B cell (primary cell): ENCODE data around the gene CDKN1A. TPM values are rescaled to one million over a fixed set of nuclear protein-coding genes. Genes with fewer than 3 reads are reported as not detected.

ENCODE experiments used
- ATAC-seq: fragments of 200-7000 bp; cut with Tn5 transposase; one replicate; pipeline ENCODE4 v1.10.0; 2021; ENCODE audit warnings: low read depth, mild to moderate bottlenecking, moderate number of reproducible peaks, moderate library complexity
- CTCF ChIA-PET: fragments of 350-600 bp; sonication (Branson Sonifier 250); formaldehyde crosslinking; loops from one replicate; lab custom pipeline; 2021; ENCODE audit warnings: antibody characterized with exemption, inconsistent platforms; lab: Charles Lee
- POLR2A ChIA-PET: fragments of 350-600 bp; sonication (Branson Sonifier 250); formaldehyde crosslinking; loops from one replicate; lab custom pipeline; 2021; ENCODE audit warnings: antibody characterized with exemption; lab: Charles Lee
- DNase-seq: peaks from one replicate; pipeline ENCODE4 v3.0.0; 2013
- H2AFZ ChIP-seq: 2 replicates; pipeline ENCODE4 v1.6.1; 2012; ENCODE audit warnings: mild to moderate bottlenecking, low read depth, low read length; ENCODE audit not compliant: insufficient read depth, poor library complexity, severe bottlenecking
- H3K27ac ChIP-seq, 2 donors: 1 replicate in 1 of 2; 2 replicates in 1 of 2; pipeline ENCODE4 v1.5.1; 2012 to 2013; ENCODE audit warnings: low read length in 2 of 2, mild to moderate bottlenecking in 2 of 2, moderate library complexity in 1 of 2
- H3K27me3 ChIP-seq, 4 experiments: fragments of 200-600 bp in 1 of 4; sonication (generic) in 1 of 4; replicated peaks in 1 of 4; 1 replicate in 2 of 4; 2 replicates in 2 of 4; pipeline versions ENCODE4 v1.6.1 to v1.7.0; 2013 to 2016; ENCODE audit warnings: low read length in 3 of 4, mild to moderate bottlenecking in 2 of 4, mixed read lengths in 1 of 4, moderate library complexity in 1 of 4; ENCODE audit not compliant: insufficient read depth in 4 of 4, control insufficient read depth in 3 of 4; ENCODE audit errors: control extremely low read depth in 1 of 4
- H3K36me3 ChIP-seq, 2 experiments: replicated peaks in 1 of 2; 1 replicate in 1 of 2; 2 replicates in 1 of 2; pipeline versions ENCODE4 v1.6.1 to v1.7.1; 2013; ENCODE audit warnings: low read length in 1 of 2; ENCODE audit not compliant: insufficient read depth in 2 of 2, control insufficient read depth in 1 of 2; ENCODE audit errors: control extremely low read depth in 1 of 2, extremely low read depth in 1 of 2
- H3K4me1 ChIP-seq, 2 donors: fragments of 200-600 bp in 1 of 2; sonication (generic) in 1 of 2; 1 replicate in 1 of 2; 2 replicates in 1 of 2; pipeline versions ENCODE4 v1.5.1 to v1.6.1; 2013 to 2017; ENCODE audit warnings: low read length in 2 of 2; ENCODE audit not compliant: control insufficient read depth in 2 of 2, insufficient read depth in 2 of 2
- H3K4me2 ChIP-seq: replicated peaks from 2 replicates; pipeline ENCODE3; 2012; ENCODE audit warnings: mild to moderate bottlenecking, low read depth, low read length; ENCODE audit not compliant: poor library complexity, severe bottlenecking
- H3K4me3 ChIP-seq, 5 experiments: fragments of 200-600 bp in 1 of 5; sonication (generic) in 1 of 5; 1 replicate in 3 of 5; 2 replicates in 2 of 5; pipeline versions ENCODE4 v1.5.1 to v1.7.0; 2011 to 2016; ENCODE audit warnings: low read length in 4 of 5, mild to moderate bottlenecking in 4 of 5, low read depth in 2 of 5, control low read depth in 1 of 5, moderate library complexity in 1 of 5; ENCODE audit not compliant: insufficient read depth in 1 of 5; ENCODE audit errors: control extremely low read depth in 1 of 5, extremely low read depth in 1 of 5
- H3K79me2 ChIP-seq: fragments of 200-600 bp; sonication (generic); one replicate; pipeline ENCODE4 v1.6.0; 2016; ENCODE audit warnings: low read length; ENCODE audit not compliant: control insufficient read depth, insufficient read depth
- H3K9ac ChIP-seq: fragments of 200-600 bp; sonication (generic); 2 replicates; pipeline ENCODE4 v1.6.1; 2017; ENCODE audit warnings: mild to moderate bottlenecking, low read length, moderate library complexity
- H3K9me3 ChIP-seq, 3 donors: one replicate each; pipeline versions ENCODE4 v1.6.1 to v1.7.1; 2013; ENCODE audit warnings: low read length in 2 of 3; ENCODE audit not compliant: control insufficient read depth in 2 of 3, insufficient read depth in 1 of 3; ENCODE audit errors: control extremely low read depth in 1 of 3
- H4K20me1 ChIP-seq: 2 replicates; pipeline ENCODE4 v1.6.0; 2012; ENCODE audit warnings: mild to moderate bottlenecking, low read length; ENCODE audit not compliant: insufficient read depth, control insufficient read depth, poor library complexity, severe bottlenecking
- H3K27ac Mint-ChIP-seq: one replicate; pipeline ENCODE4 v1.8.0; 2021; ENCODE audit warnings: mixed read lengths
- H3K27me3 Mint-ChIP-seq: one replicate; pipeline ENCODE4 v1.8.0; 2021; ENCODE audit warnings: mixed read lengths
- H3K4me1 Mint-ChIP-seq: one replicate; pipeline ENCODE4 v1.8.0; 2021; ENCODE audit warnings: mixed read lengths
- H3K4me3 Mint-ChIP-seq: one replicate; pipeline ENCODE4 v1.8.0; 2021; ENCODE audit warnings: mixed read lengths
- H3K9me3 Mint-ChIP-seq: one replicate; pipeline ENCODE4 v1.8.0; 2022; ENCODE audit warnings: mixed read lengths; ENCODE audit not compliant: insufficient read depth
- EZH2 ChIP-seq: IDR thresholded peaks from 2 replicates; pipeline ENCODE4 v1.6.1; 2012; ENCODE audit warnings: borderline replicate concordance, low read depth, mild to moderate bottlenecking, moderate library complexity, low read length; ENCODE audit not compliant: insufficient read depth, poor library complexity, severe bottlenecking
- WGBS: methylation state at CpG from one replicate; pipeline ENCODE4 v1.1.5; 2013; ENCODE audit warnings: missing lambda C conversion rate; ENCODE audit not compliant: insufficient coverage; 5-methylcytosine and 5-hydroxymethylcytosine counted together
- intact Hi-C: fragments of 100-400 bp; cut with micrococcal nuclease; formaldehyde crosslinking; loops from one replicate; pipeline ENCODE4 v1.10.0; 2022
- polyA plus RNA-seq: library from polyadenylated mRNA; depleted of rRNA; stranded (reverse); fragments of >200 nt; gene quantifications from 2 replicates; pipeline ENCODE4 v1.2.3, GENCODE V29; 2012
- total RNA-seq, 2 donors: library from RNA; stranded (reverse); fragments of 120-200 nt in 1 of 2; gene quantifications; 1 replicate in 1 of 2; 2 replicates in 1 of 2; pipeline versions ENCODE4 v1.2.3 to v1.2.4, GENCODE V29; 2013 to 2022
- TF ChIP-seq, protein P1 (sequence below): fragments of 200-600 bp; IDR thresholded peaks from one replicate; pipeline ENCODE4 v1.8.0; 2022; ENCODE audit warnings: antibody characterized with exemption, mild to moderate bottlenecking

CDKN1A gene
- total and polyA plus RNA-seq, 2 donors (not counting 1 experiment from before 2014, with no cell fraction given): 45.5 to 352 TPM

DNA sequence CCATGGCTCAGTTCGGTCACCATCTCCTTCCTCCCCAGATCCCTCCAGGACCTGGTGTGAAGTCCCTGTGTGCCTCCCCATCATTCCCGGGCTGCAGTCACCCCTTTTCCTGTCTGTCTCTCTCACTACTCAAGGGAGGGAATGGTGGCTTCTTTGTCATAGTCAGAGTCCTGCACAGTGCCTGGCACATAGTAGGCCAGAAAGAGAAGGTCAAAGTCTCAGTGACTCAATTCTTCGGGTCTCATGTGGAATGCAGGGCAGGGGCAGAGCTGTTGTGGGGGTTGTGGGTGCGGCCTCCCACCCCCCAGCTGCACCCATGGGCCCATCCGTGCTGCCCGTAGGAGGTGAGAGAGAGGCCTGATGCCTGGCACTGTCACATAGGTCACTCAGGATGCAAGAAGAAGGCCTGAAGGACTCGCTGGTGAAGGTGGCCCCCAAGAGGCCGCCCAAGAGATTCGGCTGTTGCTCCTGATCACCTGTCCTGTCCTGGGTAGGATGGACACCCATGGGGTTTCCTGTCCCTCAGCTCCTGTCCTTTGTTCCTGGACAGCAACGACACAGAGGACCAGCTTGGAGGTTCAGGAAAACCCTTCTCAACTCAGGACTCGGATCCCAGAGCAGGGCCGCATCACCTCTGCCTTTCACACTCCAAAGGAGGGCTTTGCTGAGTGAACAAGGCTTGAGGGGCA is 53.3 kb downstream of the CDKN1A start:
- no peak overlapping the region for H3K9ac ChIP-seq
- ChIA-PET POLR2A (interaction anchor here (0.6 to 1.1 kb wide), 2 partner anchors 22 to 286 kb away, joined by 3 to 5 read pairs; no protein-coding TSS in a partner anchor), CTCF (interaction anchor here (0.7 to 2.2 kb wide), 4 partner anchors 9 to 34 kb away, joined by 3 to 9 read pairs (median 4); no protein-coding TSS in a partner anchor)
- no peaks in the 10 kb centered on the region for H3K36me3 ChIP-seq
- intact Hi-C loops: no loop called here
- H3K79me2 ChIP-seq: no peaks in the 10 kb centered on the region
- H3K27ac Mint-ChIP-seq: peak overlapping the region; percentile 24
- DNase-seq (no peak), ATAC-seq (no peak)
- no peaks in the 10 kb centered on the region for H3K27me3 ChIP-seq
- no peaks in the 10 kb centered on the region for H4K20me1 ChIP-seq
- no peak overlapping the region for H3K27ac ChIP-seq
- H2AFZ ChIP-seq: no peak overlapping the region
- no peak overlapping the region for H3K4me3 ChIP-seq
- peaks cover 29 to 33% of the 10 kb centered on the region in 2 donors for H3K4me1 ChIP-seq
- H3K4me1 Mint-ChIP-seq: peaks cover 34% of the 10 kb centered on the region
- no peaks in the 10 kb centered on the region for H3K27me3 Mint-ChIP-seq
- peaks cover 0 to 4% (median 0%) of the 10 kb centered on the region in 3 donors for H3K9me3 ChIP-seq
- no peak overlapping the region for H3K4me3 Mint-ChIP-seq
- WGBS: 94% methylated on average over 9 of the region's 12 CpGs
- H3K4me2 ChIP-seq: no peak overlapping the region
- H3K9me3 Mint-ChIP-seq: no peaks in the 10 kb centered on the region
- TF ChIP-seq, protein P1, sequence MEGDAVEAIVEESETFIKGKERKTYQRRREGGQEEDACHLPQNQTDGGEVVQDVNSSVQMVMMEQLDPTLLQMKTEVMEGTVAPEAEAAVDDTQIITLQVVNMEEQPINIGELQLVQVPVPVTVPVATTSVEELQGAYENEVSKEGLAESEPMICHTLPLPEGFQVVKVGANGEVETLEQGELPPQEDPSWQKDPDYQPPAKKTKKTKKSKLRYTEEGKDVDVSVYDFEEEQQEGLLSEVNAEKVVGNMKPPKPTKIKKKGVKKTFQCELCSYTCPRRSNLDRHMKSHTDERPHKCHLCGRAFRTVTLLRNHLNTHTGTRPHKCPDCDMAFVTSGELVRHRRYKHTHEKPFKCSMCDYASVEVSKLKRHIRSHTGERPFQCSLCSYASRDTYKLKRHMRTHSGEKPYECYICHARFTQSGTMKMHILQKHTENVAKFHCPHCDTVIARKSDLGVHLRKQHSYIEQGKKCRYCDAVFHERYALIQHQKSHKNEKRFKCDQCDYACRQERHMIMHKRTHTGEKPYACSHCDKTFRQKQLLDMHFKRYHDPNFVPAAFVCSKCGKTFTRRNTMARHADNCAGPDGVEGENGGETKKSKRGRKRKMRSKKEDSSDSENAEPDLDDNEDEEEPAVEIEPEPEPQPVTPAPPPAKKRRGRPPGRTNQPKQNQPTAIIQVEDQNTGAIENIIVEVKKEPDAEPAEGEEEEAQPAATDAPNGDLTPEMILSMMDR: no peak
- no peak for TF ChIP-seq EZH2

DNA sequence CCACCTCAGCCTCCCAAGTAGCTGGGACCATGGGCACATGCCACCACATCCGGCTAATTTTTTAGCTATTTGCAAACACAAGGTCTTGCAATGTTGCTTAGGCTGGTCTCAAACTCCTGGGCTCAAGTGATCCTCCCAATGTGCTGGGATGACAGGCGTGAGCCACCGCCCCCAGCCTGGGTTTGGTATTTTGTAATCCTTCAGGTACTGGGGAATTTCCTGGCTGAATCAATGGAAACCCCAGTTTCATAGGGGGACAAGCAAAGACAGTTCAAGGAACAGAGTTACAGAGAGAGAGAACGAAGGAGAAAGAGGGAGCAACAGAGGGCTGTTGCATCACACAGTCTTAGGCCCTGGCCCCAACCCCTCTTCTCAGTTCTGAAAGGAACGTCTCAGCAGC is 54.8 kb downstream of the CDKN1A start:
- ATAC-seq: no peak
- no peak for TF ChIP-seq EZH2
- TF ChIP-seq, protein P1: no peak
- no peaks in the 10 kb centered on the region for H3K27me3 ChIP-seq
- H3K9ac ChIP-seq: no peak overlapping the region
- no peaks in the 10 kb centered on the region for H3K9me3 ChIP-seq
- Mint-ChIP-seq H3K4me1 (peaks cover 29% of the 10 kb centered on the region), H3K27ac (peak overlapping the region; percentile 32), H3K4me3 (no peak overlapping the region), H3K27me3 (no peaks in the 10 kb centered on the region), H3K9me3 (no peaks in the 10 kb centered on the region)
- peaks cover 0 to 2% of the 10 kb centered on the region in 2 experiments for H3K36me3 ChIP-seq
- CTCF ChIA-PET: interaction anchor here (0.6 to 2.2 kb wide), 4 partner anchors 9 to 224 kb away, joined by 3 to 9 read pairs (median 4); no protein-coding TSS in a partner anchor
- intact Hi-C loops: no loop called here
- peaks cover 14 to 34% of the 10 kb centered on the region in 2 donors for H3K4me1 ChIP-seq
- H2AFZ ChIP-seq: no peak overlapping the region
- H3K79me2 ChIP-seq: no peaks in the 10 kb centered on the region
- 93% methylated on average over 3 of the region's 5 CpGs for WGBS
- H4K20me1 ChIP-seq: no peaks in the 10 kb centered on the region
- POLR2A ChIA-PET: no interaction called here
- H3K27ac ChIP-seq: no peak overlapping the region
- no peak overlapping the region for H3K4me3 ChIP-seq
- no peak overlapping the region for H3K4me2 ChIP-seq
- DNase-seq: no peak
